Muscle of leg (tissue), 11 donors: Measurements from ENCODE around the gene NSMCE3. TPM values are rescaled to one million over a fixed set of nuclear protein-coding genes. Genes with fewer than 3 reads are reported as not detected.
A peak's percentile ranks its signal among the peaks of the same experiment; 100 is the strongest.
"Not testable (repeated sequence)": the region's sequence is repeated elsewhere in the genome, so short reads cannot be mapped to it uniquely, and the experiment has no call there.

Experiments used
- DNase-seq: peaks from one replicate; pipeline ENCODE4 v3.0.0; 2013
- H3K27ac ChIP-seq: one replicate; pipeline ENCODE4 v1.5.1; 2013; ENCODE audit warnings: mild to moderate bottlenecking, low read length, control low read depth
- H3K27me3 ChIP-seq: one replicate; pipeline ENCODE4 v1.6.1; 2013; ENCODE audit warnings: low read length; ENCODE audit not compliant: control insufficient read depth, insufficient read depth
- H3K36me3 ChIP-seq: one replicate; pipeline ENCODE4 v1.6.1; 2013; ENCODE audit warnings: low read length; ENCODE audit not compliant: control insufficient read depth, insufficient read depth
- H3K4me1 ChIP-seq: one replicate; pipeline ENCODE4 v1.6.1; 2013; ENCODE audit warnings: low read length; ENCODE audit not compliant: control insufficient read depth, insufficient read depth
- H3K4me3 ChIP-seq: one replicate; pipeline ENCODE4 v1.5.1; 2013; ENCODE audit warnings: low read length, control low read depth
- H3K9me3 ChIP-seq: replicated peaks from 2 replicates; pipeline ENCODE4 v1.6.1; 2013; ENCODE audit warnings: low read depth, low read length; ENCODE audit not compliant: control insufficient read depth
- WGBS: methylation state at CpG from one replicate; pipeline ENCODE4 v1.1.5; 2013; ENCODE audit warnings: missing lambda C conversion rate; ENCODE audit not compliant: insufficient coverage; 5-methylcytosine and 5-hydroxymethylcytosine counted together
- polyA plus RNA-seq, 8 donors: library from polyadenylated mRNA; unstranded; fragments of 120-200 nt; gene quantifications; one replicate each; pipeline versions ENCODE4 v1.2.1 to v1.2.3, GENCODE V29; 2013; ENCODE audit warnings: inconsistent platforms in 1 of 8, low replicate concordance in 1 of 8; ENCODE audit not compliant: insufficient read length in 8 of 8, insufficient read depth in 1 of 8
- total RNA-seq: library from RNA; stranded (reverse); fragments of 120-200 nt; gene quantifications from one replicate; pipeline ENCODE4 v1.2.4, GENCODE V29; 2013

The NSMCE3 gene
- total and polyA plus RNA-seq, 9 donors, result 6.2 to 8.4 (median 7.2) TPM

DNA sequence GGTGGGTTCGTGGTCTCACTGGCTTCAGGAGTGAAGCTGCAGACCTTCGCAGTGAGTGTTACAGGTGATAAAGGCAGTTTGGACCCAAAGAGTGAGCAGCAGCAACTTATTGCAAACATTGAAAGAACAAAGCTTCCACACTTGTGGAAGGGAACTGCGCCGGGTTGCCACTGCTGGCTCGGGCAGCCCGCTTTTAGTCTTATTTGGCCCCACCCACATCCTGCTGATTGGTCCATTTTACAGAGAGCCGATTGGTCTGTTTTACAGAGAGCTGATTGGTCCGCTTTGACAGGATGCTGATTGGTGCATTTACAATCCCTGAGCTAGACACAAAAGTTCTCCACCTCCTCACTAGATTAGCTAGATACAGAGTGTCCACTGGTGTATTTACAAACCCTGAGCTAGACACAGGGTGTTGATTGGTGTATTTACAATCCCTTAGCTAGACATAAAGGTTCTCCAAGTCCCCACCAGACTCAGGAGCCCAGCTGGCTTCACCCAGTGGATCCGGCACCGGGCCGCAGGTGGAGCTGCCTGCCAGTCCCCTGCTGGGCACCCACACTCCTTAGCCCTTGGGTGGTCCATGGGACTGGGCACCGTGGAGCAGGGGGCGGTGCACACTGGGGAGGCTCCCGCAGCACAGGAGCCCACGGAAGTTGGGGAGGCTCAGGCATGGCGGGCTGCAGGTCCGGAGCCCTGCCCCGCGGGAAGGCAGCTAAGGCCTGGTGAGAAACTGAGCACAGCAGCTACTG, 45.2 kb downstream of the NSMCE3 start:
- H3K27ac ChIP-seq, H3K36me3 ChIP-seq, DNase-seq, H3K4me1 ChIP-seq, H3K4me3 ChIP-seq, H3K27me3 ChIP-seq, H3K9me3 ChIP-seq: not testable (repeated sequence)
- WGBS, result 87% methylated on average over 16 of the region's 19 CpGs

- H3K27ac ChIP-seq, result no peak overlapping the region
- no peak overlapping the region for H3K4me3 ChIP-seq
- WGBS, result 77% methylated on average over 8 of the region's 11 CpGs
- peaks cover 2% of the 10 kb centered on the region for H3K4me1 ChIP-seq
- no peaks in the 10 kb centered on the region for H3K9me3 ChIP-seq
- no peaks in the 10 kb centered on the region for H3K27me3 ChIP-seq
- no peak for DNase-seq
- H3K36me3 ChIP-seq, result no peaks in the 10 kb centered on the region
Observed at GRCh38 chr15:29223640-29224039, 46.0 kb downstream of the NSMCE3 start.

DNA sequence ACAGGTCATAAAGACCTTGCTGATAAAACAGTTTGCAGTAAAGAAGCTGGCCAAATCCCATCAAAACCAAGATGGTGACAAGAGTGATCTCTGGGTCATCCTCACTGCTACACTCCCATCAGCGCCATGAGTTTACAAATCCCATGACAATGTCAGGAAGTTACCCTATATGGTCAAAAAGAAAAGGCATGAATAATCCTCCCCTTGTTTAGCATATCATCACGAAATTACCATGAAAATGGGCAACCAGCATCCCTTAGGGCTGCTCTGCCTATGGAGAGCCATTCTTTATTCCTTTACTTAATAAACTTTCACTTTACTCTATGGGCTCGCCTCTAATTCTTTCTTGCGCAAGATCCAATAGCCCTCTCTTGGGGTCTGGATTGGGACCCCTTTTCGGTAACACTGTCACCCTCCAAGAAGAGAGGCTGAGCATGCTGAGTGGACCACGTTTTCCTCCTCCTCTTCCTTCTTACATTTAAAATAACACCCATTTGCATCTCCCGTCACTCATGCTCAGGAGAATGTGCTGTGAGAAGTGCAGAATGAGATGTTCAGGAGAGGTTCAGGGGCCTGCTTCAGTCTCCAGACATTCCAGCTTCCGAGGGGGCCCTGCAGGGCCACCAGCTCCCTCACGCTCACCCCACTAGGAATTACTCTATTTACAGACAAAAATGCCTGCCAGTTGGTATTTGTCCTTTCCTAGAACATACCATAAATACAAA, 47.3 kb downstream of the NSMCE3 start:
- peaks cover 2% of the 10 kb centered on the region for H3K4me1 ChIP-seq
- no peak for DNase-seq
- no peaks in the 10 kb centered on the region for H3K27me3 ChIP-seq
- no peak overlapping the region for H3K27ac ChIP-seq
- WGBS, result 85% methylated on average over 4 of the region's 9 CpGs
- H3K9me3 ChIP-seq, result no peaks in the 10 kb centered on the region
- H3K36me3 ChIP-seq, result no peaks in the 10 kb centered on the region
- H3K4me3 ChIP-seq, result no peak overlapping the region

- H3K36me3 ChIP-seq, result no peaks in the 10 kb centered on the region
- H3K4me1 ChIP-seq, result no peaks in the 10 kb centered on the region
- peak; percentile 46 for DNase-seq
- no peaks in the 10 kb centered on the region for H3K27me3 ChIP-seq
- H3K4me3 ChIP-seq, result no peak overlapping the region
- no peak overlapping the region for H3K27ac ChIP-seq
- H3K9me3 ChIP-seq, result no peaks in the 10 kb centered on the region
- WGBS, result 36% methylated on average over 3 of the region's 7 CpGs
Observed at GRCh38 chr15:29220852-29221251, 48.8 kb downstream of the NSMCE3 start.

DNA sequence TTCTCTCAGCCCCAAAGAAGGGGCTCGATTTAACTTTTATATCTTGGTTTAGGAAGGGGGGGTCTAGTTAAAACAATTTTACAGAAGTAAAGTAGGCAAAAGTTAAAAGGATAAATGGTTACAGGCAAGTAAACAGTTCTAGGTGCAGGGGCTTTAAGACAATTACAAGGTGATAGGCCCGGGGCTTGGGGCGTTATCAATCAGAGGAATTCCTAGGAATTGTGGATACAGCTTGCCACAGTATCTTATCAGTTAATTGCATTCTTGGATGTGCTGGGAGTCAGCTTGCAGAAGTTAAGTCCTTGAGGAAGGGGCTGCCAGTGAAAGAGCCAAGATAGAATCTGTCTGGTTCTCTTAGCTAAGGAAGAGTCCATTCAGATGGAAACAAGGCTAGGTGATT, 52.7 kb downstream of the NSMCE3 start:
- no peaks in the 10 kb centered on the region for H3K27me3 ChIP-seq
- no peaks in the 10 kb centered on the region for H3K4me1 ChIP-seq
- no peak overlapping the region for H3K27ac ChIP-seq
- no peaks in the 10 kb centered on the region for H3K9me3 ChIP-seq
- H3K4me3 ChIP-seq, result no peak overlapping the region
- DNase-seq, result no peak
- no peaks in the 10 kb centered on the region for H3K36me3 ChIP-seq
- 44% methylated on average over 2 of the region's 3 CpGs for WGBS
